ENCODE results near the gene TECPR1.
A peak's percentile ranks its signal among the peaks of the same experiment; 100 is the strongest.

TECPR1 gene

GRCh38 chr7:98248156-98248555 lies 3.9 kb downstream of the TECPR1 start:
- no peak for DNase-seq

- DNase-seq: no peak
These were observed 7.2 kb downstream of the TECPR1 start for GRCh38 chr7:98244871-98245270.

GRCh38 chr7:98242934-98243333 lies 9.1 kb downstream of the TECPR1 start:
- DNase-seq: no peak

GRCh38 chr7:98242342-98242741 lies 9.7 kb downstream of the TECPR1 start:
- no peak for DNase-seq

GRCh38 chr7:98241674-98242241 lies 10.3 kb downstream of the TECPR1 start:
- DNase-seq: no peak

- DNase-seq: peak in 1 of 5 experiments; percentile 17
These were observed 10.9 kb downstream of the TECPR1 start for GRCh38 chr7:98240961-98241673.

GRCh38 chr7:98238976-98239375 lies 13.1 kb downstream of the TECPR1 start:
- no peak for DNase-seq

- DNase-seq: no peak
These were observed 14.0 kb downstream of the TECPR1 start for GRCh38 chr7:98238076-98238475.

- no peak for DNase-seq
These were observed 15.5 kb downstream of the TECPR1 start for GRCh38 chr7:98236355-98237185.

GRCh38 chr7:98235901-98236300 lies 16.1 kb downstream of the TECPR1 start:
- no peak for DNase-seq

GRCh38 chr7:98234429-98235147 lies 17.4 kb downstream of the TECPR1 start:
- DNase-seq: no peak

GRCh38 chr7:98233219-98234070 lies 18.6 kb downstream of the TECPR1 start:
- no peak for DNase-seq

- no peak for DNase-seq
These were observed 19.2 kb downstream of the TECPR1 start for GRCh38 chr7:98232799-98233198.

GRCh38 chr7:98232263-98232585 lies 19.8 kb downstream of the TECPR1 start:
- DNase-seq: no peak

- no peak for DNase-seq
These were observed 20.4 kb downstream of the TECPR1 start for GRCh38 chr7:98231493-98232262.

GRCh38 chr7:98230746-98231471 lies 21.1 kb downstream of the TECPR1 start:
- no peak for DNase-seq

GRCh38 chr7:98229991-98230745 lies 21.9 kb downstream of the TECPR1 start:
- DNase-seq: no peak

GRCh38 chr7:98229441-98229840 lies 22.6 kb downstream of the TECPR1 start:
- no peak for DNase-seq

GRCh38 chr7:98228801-98229200 lies 23.2 kb downstream of the TECPR1 start:
- DNase-seq: no peak

GRCh38 chr7:98227939-98228338 lies 24.1 kb downstream of the TECPR1 start:
- no peak for DNase-seq
